H1 (cell line): ENCODE data around the gene IFNGR1. TPM values are rescaled to one million over a fixed set of nuclear protein-coding genes. Genes with fewer than 3 reads are reported as not detected.

ENCODE experiments used
- E2F6 ChIP-seq: IDR thresholded peaks from 2 replicates; pipeline ENCODE4 v1.6.1; 2012; ENCODE audit warnings: inconsistent platforms
- RNF2 ChIP-seq: fragments of 200-900, 300-1000 bp; sonication (generic); IDR thresholded peaks from 2 replicates; pipeline ENCODE4 v1.7.1; 2016; ENCODE audit warnings: borderline replicate concordance, low read depth, mild to moderate bottlenecking, antibody characterized with exemption, low read length; ENCODE audit not compliant: poor library complexity, severe bottlenecking; ENCODE audit errors: missing control alignments
- SIN3A ChIP-seq, 2 experiments: IDR thresholded peaks in 1 of 2; conservative IDR thresholded peaks in 1 of 2; 2 replicates each; pipeline ENCODE4 v1.6.1; 2011 to 2012; ENCODE audit warnings: low read length in 2 of 2, improper control_type of control experiment in 1 of 2, low read depth in 1 of 2, mild to moderate bottlenecking in 1 of 2
- polyA plus RNA-seq, 7 experiments: library from polyadenylated mRNA; depleted of rRNA in 3 of 7; stranded (reverse) in 5 of 7; unstranded in 2 of 7; fragments of >200 nt in 5 of 7; fragments of 200-250 nt in 2 of 7; gene quantifications; 1 replicate in 5 of 7; 2 replicates in 1 of 7; 4 replicates in 1 of 7; pipeline versions ENCODE4 v1.2.1 to v1.2.3, GENCODE V29; 2011 to 2013; ENCODE audit warnings: missing spikeins in 2 of 7, mixed read lengths in 2 of 7
- total RNA-seq: library from RNA; stranded (reverse); fragmentation: NEBNext Ultra II Directional; extraction: Animal tissue kit (Norgen Biotek cat#: 25700); gene quantifications from 2 replicates; pipeline ENCODE4 v1.2.1, GENCODE V29; 2021

Gene IFNGR1
- total and polyA plus RNA-seq, 2 of the 8 experiments (the other 6 are each of a cell fraction or from before 2014, with no cell fraction given): 9.7 to 20.9 TPM

GRCh38 chr6:137233911-137234863 lies 15.0 kb upstream of the IFNGR1 start (continued):
- no peak for TF ChIP-seq RNF2
- TF ChIP-seq SIN3A (conservative IDR thresholded peaks at IDR 0.05 in 1 of 2, IDR thresholded peaks at IDR 0.05 in 1 of 2; ENCODE audit: low read depth in 1 of 2, low read length in 2 of 2): no peak
- TF ChIP-seq E2F6: no peak
- TF ChIP-seq, all 59 proteins: peak for 0
